ENCODE measurements around the gene C1orf50.

The C1orf50 gene

GRCh38 chr1:42801832-42802473 is 34.9 kb downstream of the C1orf50 start:
- no peak overlapping the region for H2AK5ac ChIP-seq (ENCODE audit: low read length, severe bottlenecking)
- H2AFZ ChIP-seq (ENCODE audit: low read depth, low read length) = no peak overlapping the region

GRCh38 chr1:42806171-42806570 is 39.1 kb downstream of the C1orf50 start:
- no peak overlapping the region for H3K18ac ChIP-seq (ENCODE audit: low read depth in 1 of 2, low read length in 2 of 2)
- H2BK120ac ChIP-seq (ENCODE audit: low read depth, low read length) = no peak overlapping the region
- H2AFZ ChIP-seq (ENCODE audit: low read depth, low read length) = no peak overlapping the region
- H3K4me1 ChIP-seq (ENCODE audit: control insufficient read depth, insufficient read depth, low read depth, low read length) = no peaks in the 10 kb centered on the region
- no peak overlapping the region for H4K91ac ChIP-seq (ENCODE audit: low read length)
- no peak overlapping the region for H3K4me2 ChIP-seq (ENCODE audit: low read length, poor library complexity, severe bottlenecking)
- no peak overlapping the region for H3K4ac ChIP-seq (ENCODE audit: low read depth in 1 of 2, low read length in 2 of 2)
- H3K9me3 ChIP-seq (ENCODE audit: control insufficient read depth, low read length) = no peaks in the 10 kb centered on the region
- H3K27ac ChIP-seq (ENCODE audit: low read length, poor library complexity, severe bottlenecking) = no peak overlapping the region
- H3K36me3 ChIP-seq (ENCODE audit: control insufficient read depth in 1 of 2, insufficient read depth in 2 of 2, low read depth in 1 of 2, low read length in 2 of 2) = peaks cover 5 to 31% of the 10 kb centered on the region in 2 experiments
- no peak overlapping the region for H4K8ac ChIP-seq (ENCODE audit: low read length)
- H3K27me3 ChIP-seq (ENCODE audit: control insufficient read depth in 1 of 2, insufficient read depth in 1 of 2, low read length in 2 of 2) = no peaks in the 10 kb centered on the region
- H2BK5ac ChIP-seq (ENCODE audit: low read depth, low read length, poor library complexity, severe bottlenecking) = no peak overlapping the region
- H2AK5ac ChIP-seq (ENCODE audit: low read length, severe bottlenecking) = no peak overlapping the region
- H3K23ac ChIP-seq (ENCODE audit: low read length in 2 of 2) = no peak overlapping the region
- no peak overlapping the region for H2BK12ac ChIP-seq (ENCODE audit: low read length in 2 of 2)
- no peak overlapping the region for H3K4me3 ChIP-seq (ENCODE audit: insufficient read depth in 1 of 2, low read depth in 1 of 2, low read length in 2 of 2)
- no peak overlapping the region for H3K14ac ChIP-seq (ENCODE audit: low read length in 2 of 2)
- no peak for DNase-seq
- peaks cover 2% of the 10 kb centered on the region for H3K79me1 ChIP-seq (replicated peaks; ENCODE audit: low read length, poor library complexity, severe bottlenecking)
- H2BK15ac ChIP-seq (ENCODE audit: low read depth, poor library complexity, severe bottlenecking) = no peak overlapping the region
- no peak overlapping the region for H3K9ac ChIP-seq (ENCODE audit: low read length)

More at GRCh38 chr1:42801832-42802473, 34.9 kb downstream of the C1orf50 start:
- peak overlapping the region; percentile 80 for H3K9ac ChIP-seq (ENCODE audit: low read length)
- no peaks in the 10 kb centered on the region for H3K79me1 ChIP-seq (replicated peaks; ENCODE audit: low read length, poor library complexity, severe bottlenecking)
- peak overlapping the region in 1 of 2 experiments; percentile 58 for H3K4me3 ChIP-seq (ENCODE audit: insufficient read depth in 1 of 2, low read depth in 1 of 2, low read length in 2 of 2)
- H3K9me3 ChIP-seq (ENCODE audit: control insufficient read depth, low read length) = no peaks in the 10 kb centered on the region
- H3K14ac ChIP-seq (ENCODE audit: low read length in 2 of 2) = no peak overlapping the region
- H3K36me3 ChIP-seq (ENCODE audit: control insufficient read depth in 1 of 2, insufficient read depth in 2 of 2, low read depth in 1 of 2, low read length in 2 of 2) = peaks cover 5 to 17% of the 10 kb centered on the region in 2 experiments
- H2BK120ac ChIP-seq (ENCODE audit: low read depth, low read length) = no peak overlapping the region
- no peak overlapping the region for H4K91ac ChIP-seq (ENCODE audit: low read length)
- H2BK15ac ChIP-seq (ENCODE audit: low read depth, poor library complexity, severe bottlenecking) = no peak overlapping the region
- H4K8ac ChIP-seq (ENCODE audit: low read length) = no peak overlapping the region
- DNase-seq = no peak
- no peak overlapping the region for H3K27ac ChIP-seq (ENCODE audit: low read length, poor library complexity, severe bottlenecking)
- H2BK12ac ChIP-seq (ENCODE audit: low read length in 2 of 2) = no peak overlapping the region
- no peak overlapping the region for H2BK5ac ChIP-seq (ENCODE audit: low read depth, low read length, poor library complexity, severe bottlenecking)
- H3K18ac ChIP-seq (ENCODE audit: low read depth in 1 of 2, low read length in 2 of 2) = no peak overlapping the region
- no peak overlapping the region for H3K4ac ChIP-seq (ENCODE audit: low read depth in 1 of 2, low read length in 2 of 2)
- H3K23ac ChIP-seq (ENCODE audit: low read length in 2 of 2) = no peak overlapping the region
- H3K27me3 ChIP-seq (ENCODE audit: control insufficient read depth in 1 of 2, insufficient read depth in 1 of 2, low read length in 2 of 2) = no peaks in the 10 kb centered on the region
- WGBS = 95% methylated on average over 8 of the region's 8 CpGs
- no peak overlapping the region for H3K4me2 ChIP-seq (ENCODE audit: low read length, poor library complexity, severe bottlenecking)
- H3K4me1 ChIP-seq (ENCODE audit: control insufficient read depth, insufficient read depth, low read depth, low read length) = no peaks in the 10 kb centered on the region

- Histone ChIP-seq H2BK5ac (ENCODE audit: low read depth, low read length, poor library complexity, severe bottlenecking) (no peak overlapping the region), H3K27me3 (ENCODE audit: control insufficient read depth in 1 of 2, insufficient read depth in 1 of 2, low read length in 2 of 2) (no peaks in the 10 kb centered on the region), H3K4ac (ENCODE audit: low read depth in 1 of 2, low read length in 2 of 2) (no peak overlapping the region), H3K36me3 (ENCODE audit: control insufficient read depth in 1 of 2, insufficient read depth in 2 of 2, low read depth in 1 of 2, low read length in 2 of 2) (peaks cover 7 to 36% of the 10 kb centered on the region in 2 experiments), H4K91ac (ENCODE audit: low read length) (no peak overlapping the region), H4K8ac (ENCODE audit: low read length) (no peak overlapping the region), H3K4me2 (ENCODE audit: low read length, poor library complexity, severe bottlenecking) (no peak overlapping the region), H3K4me3 (ENCODE audit: insufficient read depth in 1 of 2, low read depth in 1 of 2, low read length in 2 of 2) (no peak overlapping the region), H3K14ac (ENCODE audit: low read length in 2 of 2) (no peak overlapping the region), H2BK12ac (ENCODE audit: low read length in 2 of 2) (no peak overlapping the region), H3K27ac (ENCODE audit: low read length, poor library complexity, severe bottlenecking) (no peak overlapping the region), H2AK5ac (ENCODE audit: low read length, severe bottlenecking) (no peak overlapping the region), H2BK15ac (ENCODE audit: low read depth, poor library complexity, severe bottlenecking) (no peak overlapping the region), H3K9me3 (ENCODE audit: control insufficient read depth, low read length) (no peaks in the 10 kb centered on the region), H2BK120ac (ENCODE audit: low read depth, low read length) (no peak overlapping the region), H3K18ac (ENCODE audit: low read depth in 1 of 2, low read length in 2 of 2) (no peak overlapping the region), H3K79me1 (replicated peaks; ENCODE audit: low read length, poor library complexity, severe bottlenecking) (peaks cover 2% of the 10 kb centered on the region), H3K23ac (ENCODE audit: low read length in 2 of 2) (no peak overlapping the region), H3K4me1 (ENCODE audit: control insufficient read depth, insufficient read depth, low read depth, low read length) (no peaks in the 10 kb centered on the region), H2AFZ (ENCODE audit: low read depth, low read length) (no peak overlapping the region), H3K9ac (ENCODE audit: low read length) (no peak overlapping the region)
- WGBS = 91% methylated on average over 5 of the region's 5 CpGs
- no peak for DNase-seq
These were observed 39.5 kb downstream of the C1orf50 start for GRCh38 chr1:42806593-42806992.

- H3K4me3 ChIP-seq (ENCODE audit: insufficient read depth in 1 of 2, low read depth in 1 of 2, low read length in 2 of 2) = no peak overlapping the region
These were observed 40.1 kb downstream of the C1orf50 start for GRCh38 chr1:42807056-42807668.

More at GRCh38 chr1:42807056-42807668, 40.1 kb downstream of the C1orf50 start:
- H3K27me3 ChIP-seq (ENCODE audit: control insufficient read depth in 1 of 2, insufficient read depth in 1 of 2, low read length in 2 of 2) = no peaks in the 10 kb centered on the region
- H3K4ac ChIP-seq (ENCODE audit: low read depth in 1 of 2, low read length in 2 of 2) = no peak overlapping the region
- peaks cover 7 to 36% of the 10 kb centered on the region in 2 experiments for H3K36me3 ChIP-seq (ENCODE audit: control insufficient read depth in 1 of 2, insufficient read depth in 2 of 2, low read depth in 1 of 2, low read length in 2 of 2)
- H3K27ac ChIP-seq (ENCODE audit: low read length, poor library complexity, severe bottlenecking) = no peak overlapping the region
- H2AK5ac ChIP-seq (ENCODE audit: low read length, severe bottlenecking) = no peak overlapping the region
- H4K91ac ChIP-seq (ENCODE audit: low read length) = no peak overlapping the region
- no peak overlapping the region for H3K18ac ChIP-seq (ENCODE audit: low read depth in 1 of 2, low read length in 2 of 2)
- no peaks in the 10 kb centered on the region for H3K9me3 ChIP-seq (ENCODE audit: control insufficient read depth, low read length)
- H4K8ac ChIP-seq (ENCODE audit: low read length) = no peak overlapping the region
- DNase-seq = no peak
- H3K9ac ChIP-seq (ENCODE audit: low read length) = no peak overlapping the region
- H3K4me2 ChIP-seq (ENCODE audit: low read length, poor library complexity, severe bottlenecking) = no peak overlapping the region
- no peak overlapping the region for H2BK120ac ChIP-seq (ENCODE audit: low read depth, low read length)
- H3K14ac ChIP-seq (ENCODE audit: low read length in 2 of 2) = no peak overlapping the region
- H2BK12ac ChIP-seq (ENCODE audit: low read length in 2 of 2) = no peak overlapping the region
- H3K23ac ChIP-seq (ENCODE audit: low read length in 2 of 2) = no peak overlapping the region
- no peak overlapping the region for H2AFZ ChIP-seq (ENCODE audit: low read depth, low read length)
- H3K4me1 ChIP-seq (ENCODE audit: control insufficient read depth, insufficient read depth, low read depth, low read length) = no peaks in the 10 kb centered on the region
- H3K79me1 ChIP-seq (replicated peaks; ENCODE audit: low read length, poor library complexity, severe bottlenecking) = peaks cover 2% of the 10 kb centered on the region
- H2BK15ac ChIP-seq (ENCODE audit: low read depth, poor library complexity, severe bottlenecking) = no peak overlapping the region
- H2BK5ac ChIP-seq (ENCODE audit: low read depth, low read length, poor library complexity, severe bottlenecking) = peak overlapping the region; percentile 62
